Endodermal cell (in vitro differentiated cells): ENCODE results near the gene SAMD9L. TPM values are rescaled to one million over a fixed set of nuclear protein-coding genes. Genes with fewer than 3 reads are reported as not detected.

Experiments used
- DNase-seq: peaks from one replicate; pipeline ENCODE4 v3.0.0-alpha.2; 2017
- H3K27ac ChIP-seq: 2 replicates; pipeline ENCODE4 v1.5.1; 2013; ENCODE audit warnings: mild to moderate bottlenecking, low read depth, low read length, moderate library complexity
- H3K27me3 ChIP-seq: 2 replicates; pipeline ENCODE4 v1.6.1; 2013; ENCODE audit warnings: mild to moderate bottlenecking, low read length, moderate library complexity; ENCODE audit not compliant: insufficient read depth, control insufficient read depth, poor library complexity, severe bottlenecking
- H3K36me3 ChIP-seq: 2 replicates; pipeline ENCODE4 v1.7.0; 2013; ENCODE audit warnings: mild to moderate bottlenecking, low read length, moderate library complexity; ENCODE audit not compliant: control insufficient read depth, insufficient read depth
- H3K4me1 ChIP-seq: one replicate; pipeline ENCODE4 v1.7.0; 2013; ENCODE audit warnings: low read length; ENCODE audit not compliant: control insufficient read depth, insufficient read depth
- H3K4me3 ChIP-seq: 2 replicates; pipeline ENCODE4 v1.5.1; 2013; ENCODE audit warnings: mild to moderate bottlenecking, low read length, moderate library complexity
- H3K9ac ChIP-seq: 2 replicates; pipeline ENCODE4 v1.6.1; 2013; ENCODE audit warnings: mild to moderate bottlenecking, low read length, moderate library complexity; ENCODE audit not compliant: poor library complexity, severe bottlenecking; ENCODE audit errors: extremely low read depth
- H3K9me3 ChIP-seq: 2 replicates; pipeline ENCODE4 v1.6.1; 2013; ENCODE audit warnings: mild to moderate bottlenecking, low read length, moderate library complexity; ENCODE audit not compliant: control insufficient read depth
- H3K27ac Mint-ChIP-seq: 2 replicates; pipeline ENCODE4 v1.8.0; 2020; ENCODE audit warnings: mixed read lengths
- H3K27me3 Mint-ChIP-seq: 2 replicates; pipeline ENCODE4 v1.8.0; 2021; ENCODE audit warnings: mild to moderate bottlenecking, mixed read lengths; ENCODE audit not compliant: insufficient read depth
- H3K36me3 Mint-ChIP-seq: 2 replicates; pipeline ENCODE4 v1.8.0; 2020; ENCODE audit warnings: low read depth, mixed read lengths
- H3K4me1 Mint-ChIP-seq: 2 replicates; pipeline ENCODE4 v1.8.0; 2020; ENCODE audit warnings: mixed read lengths
- H3K4me3 Mint-ChIP-seq: 2 replicates; pipeline ENCODE4 v1.8.0; 2020; ENCODE audit warnings: mild to moderate bottlenecking, moderate library complexity, mixed read lengths
- H3K9me3 Mint-ChIP-seq: 2 replicates; pipeline ENCODE4 v1.8.0; 2020; ENCODE audit warnings: mild to moderate bottlenecking, mixed read lengths
- CTCF ChIP-seq: fragments of 200-600 bp; sonication (generic); conservative IDR thresholded peaks from 2 replicates; pipeline ENCODE4 v1.5.0; 2021; ENCODE audit warnings: antibody characterized with exemption, mild to moderate bottlenecking
- WGBS, 2 experiments: methylation state at CpG; one replicate each; pipeline versions ENCODE4 v1.1.5 to v1.1.7; 2013; ENCODE audit warnings: missing lambda C conversion rate in 2 of 2, mixed read lengths in 1 of 2; ENCODE audit not compliant: insufficient coverage in 1 of 2, insufficient read length in 1 of 2; 5-methylcytosine and 5-hydroxymethylcytosine counted together
- total RNA-seq, 2 donors: library from RNA; stranded (reverse); fragmentation: NEBNext Ultra II Directional in 1 of 2; extraction: Animal tissue kit (Norgen Biotek cat#: 25700) in 1 of 2; gene quantifications; 2 replicates in 1 of 2; 3 replicates in 1 of 2; pipeline ENCODE4 v1.2.1, GENCODE V29; 2021

The SAMD9L gene
- total RNA-seq, 2 donors from 2014 or later = not detected

- Mint-ChIP-seq H3K27me3 (peaks cover 40% of the 10 kb centered on the region), H3K4me3 (no peak overlapping the region), H3K4me1 (no peaks in the 10 kb centered on the region), H3K36me3 (no peaks in the 10 kb centered on the region), H3K9me3 (no peaks in the 10 kb centered on the region), H3K27ac (no peak overlapping the region)
- H3K27ac ChIP-seq = no peak overlapping the region
- H3K9me3 ChIP-seq = peaks cover 10% of the 10 kb centered on the region
- H3K27me3 ChIP-seq = no peaks in the 10 kb centered on the region
- no peak for TF ChIP-seq CTCF
- no peaks in the 10 kb centered on the region for H3K36me3 ChIP-seq
- DNase-seq = no peak
- WGBS, 2 experiments = no CpG with 5 or more reads among the region's 2 CpGs
- no peak overlapping the region for H3K9ac ChIP-seq
- no peaks in the 10 kb centered on the region for H3K4me1 ChIP-seq
- no peak overlapping the region for H3K4me3 ChIP-seq
Measured at GRCh38 chr7:93164766-93165165, 16.6 kb upstream of the SAMD9L start.

- Histone ChIP-seq H3K36me3 (no peaks in the 10 kb centered on the region), H3K27me3 (no peaks in the 10 kb centered on the region), H3K27ac (no peak overlapping the region), H3K4me1 (no peaks in the 10 kb centered on the region), H3K4me3 (no peak overlapping the region), H3K9ac (no peak overlapping the region), H3K9me3 (peaks cover 10% of the 10 kb centered on the region)
- no peak for DNase-seq
- no peak for TF ChIP-seq CTCF
- Mint-ChIP-seq H3K27ac (no peak overlapping the region), H3K27me3 (peaks cover 8% of the 10 kb centered on the region), H3K4me3 (no peak overlapping the region), H3K36me3 (no peaks in the 10 kb centered on the region), H3K9me3 (no peaks in the 10 kb centered on the region), H3K4me1 (no peaks in the 10 kb centered on the region)
- WGBS, 2 experiments = 83 to 86% methylated on average over 1 to 3 of the region's 3 CpGs
Measured at GRCh38 chr7:93161181-93161762, 13.1 kb upstream of the SAMD9L start.

GRCh38 chr7:93160410-93160809, 12.2 kb upstream of the SAMD9L start:
- WGBS, 2 experiments = 80 to 100% methylated on average over 1 of the region's 1 CpG
- no peak overlapping the region for H3K27ac Mint-ChIP-seq

More at GRCh38 chr7:93160410-93160809, 12.2 kb upstream of the SAMD9L start:
- no peak for TF ChIP-seq CTCF
- no peaks in the 10 kb centered on the region for H3K36me3 ChIP-seq
- Mint-ChIP-seq H3K4me3 (no peak overlapping the region), H3K4me1 (no peaks in the 10 kb centered on the region), H3K36me3 (no peaks in the 10 kb centered on the region), H3K27me3 (peaks cover 8% of the 10 kb centered on the region), H3K9me3 (no peaks in the 10 kb centered on the region)
- no peak for DNase-seq
- peaks cover 10% of the 10 kb centered on the region for H3K9me3 ChIP-seq
- no peaks in the 10 kb centered on the region for H3K27me3 ChIP-seq
- no peaks in the 10 kb centered on the region for H3K4me1 ChIP-seq
- no peak overlapping the region for H3K4me3 ChIP-seq
- H3K9ac ChIP-seq = no peak overlapping the region
- H3K27ac ChIP-seq = no peak overlapping the region
